B cell (primary cell): ENCODE data around the gene CDX1. TPM values are rescaled to one million over a fixed set of nuclear protein-coding genes. Genes with fewer than 3 reads are reported as not detected.

ENCODE experiments used
- ATAC-seq: fragments of 200-7000 bp; cut with Tn5 transposase; one replicate; pipeline ENCODE4 v1.10.0; 2021; ENCODE audit warnings: low read depth, mild to moderate bottlenecking, moderate number of reproducible peaks, moderate library complexity
- CTCF ChIA-PET: fragments of 350-600 bp; sonication (Branson Sonifier 250); formaldehyde crosslinking; loops from one replicate; lab custom pipeline; 2021; ENCODE audit warnings: antibody characterized with exemption, inconsistent platforms; lab: Charles Lee
- POLR2A ChIA-PET: fragments of 350-600 bp; sonication (Branson Sonifier 250); formaldehyde crosslinking; loops from one replicate; lab custom pipeline; 2021; ENCODE audit warnings: antibody characterized with exemption; lab: Charles Lee
- DNase-seq: peaks from one replicate; pipeline ENCODE4 v3.0.0; 2013
- H2AFZ ChIP-seq: 2 replicates; pipeline ENCODE4 v1.6.1; 2012; ENCODE audit warnings: mild to moderate bottlenecking, low read depth, low read length; ENCODE audit not compliant: insufficient read depth, poor library complexity, severe bottlenecking
- H3K27ac ChIP-seq, 2 donors: 1 replicate in 1 of 2; 2 replicates in 1 of 2; pipeline ENCODE4 v1.5.1; 2012 to 2013; ENCODE audit warnings: low read length in 2 of 2, mild to moderate bottlenecking in 2 of 2, moderate library complexity in 1 of 2
- H3K27me3 ChIP-seq, 4 experiments: fragments of 200-600 bp in 1 of 4; sonication (generic) in 1 of 4; replicated peaks in 1 of 4; 1 replicate in 2 of 4; 2 replicates in 2 of 4; pipeline versions ENCODE4 v1.6.1 to v1.7.0; 2013 to 2016; ENCODE audit warnings: low read length in 3 of 4, mild to moderate bottlenecking in 2 of 4, mixed read lengths in 1 of 4, moderate library complexity in 1 of 4; ENCODE audit not compliant: insufficient read depth in 4 of 4, control insufficient read depth in 3 of 4; ENCODE audit errors: control extremely low read depth in 1 of 4
- H3K36me3 ChIP-seq, 2 experiments: replicated peaks in 1 of 2; 1 replicate in 1 of 2; 2 replicates in 1 of 2; pipeline versions ENCODE4 v1.6.1 to v1.7.1; 2013; ENCODE audit warnings: low read length in 1 of 2; ENCODE audit not compliant: insufficient read depth in 2 of 2, control insufficient read depth in 1 of 2; ENCODE audit errors: control extremely low read depth in 1 of 2, extremely low read depth in 1 of 2
- H3K4me1 ChIP-seq, 2 donors: fragments of 200-600 bp in 1 of 2; sonication (generic) in 1 of 2; 1 replicate in 1 of 2; 2 replicates in 1 of 2; pipeline versions ENCODE4 v1.5.1 to v1.6.1; 2013 to 2017; ENCODE audit warnings: low read length in 2 of 2; ENCODE audit not compliant: control insufficient read depth in 2 of 2, insufficient read depth in 2 of 2
- H3K4me2 ChIP-seq: replicated peaks from 2 replicates; pipeline ENCODE3; 2012; ENCODE audit warnings: mild to moderate bottlenecking, low read depth, low read length; ENCODE audit not compliant: poor library complexity, severe bottlenecking
- H3K4me3 ChIP-seq, 5 experiments: fragments of 200-600 bp in 1 of 5; sonication (generic) in 1 of 5; 1 replicate in 3 of 5; 2 replicates in 2 of 5; pipeline versions ENCODE4 v1.5.1 to v1.7.0; 2011 to 2016; ENCODE audit warnings: low read length in 4 of 5, mild to moderate bottlenecking in 4 of 5, low read depth in 2 of 5, control low read depth in 1 of 5, moderate library complexity in 1 of 5; ENCODE audit not compliant: insufficient read depth in 1 of 5; ENCODE audit errors: control extremely low read depth in 1 of 5, extremely low read depth in 1 of 5
- H3K79me2 ChIP-seq: fragments of 200-600 bp; sonication (generic); one replicate; pipeline ENCODE4 v1.6.0; 2016; ENCODE audit warnings: low read length; ENCODE audit not compliant: control insufficient read depth, insufficient read depth
- H3K9ac ChIP-seq: fragments of 200-600 bp; sonication (generic); 2 replicates; pipeline ENCODE4 v1.6.1; 2017; ENCODE audit warnings: mild to moderate bottlenecking, low read length, moderate library complexity
- H3K9me3 ChIP-seq, 3 donors: one replicate each; pipeline versions ENCODE4 v1.6.1 to v1.7.1; 2013; ENCODE audit warnings: low read length in 2 of 3; ENCODE audit not compliant: control insufficient read depth in 2 of 3, insufficient read depth in 1 of 3; ENCODE audit errors: control extremely low read depth in 1 of 3
- H4K20me1 ChIP-seq: 2 replicates; pipeline ENCODE4 v1.6.0; 2012; ENCODE audit warnings: mild to moderate bottlenecking, low read length; ENCODE audit not compliant: insufficient read depth, control insufficient read depth, poor library complexity, severe bottlenecking
- H3K27ac Mint-ChIP-seq: one replicate; pipeline ENCODE4 v1.8.0; 2021; ENCODE audit warnings: mixed read lengths
- H3K27me3 Mint-ChIP-seq: one replicate; pipeline ENCODE4 v1.8.0; 2021; ENCODE audit warnings: mixed read lengths
- H3K4me1 Mint-ChIP-seq: one replicate; pipeline ENCODE4 v1.8.0; 2021; ENCODE audit warnings: mixed read lengths
- H3K4me3 Mint-ChIP-seq: one replicate; pipeline ENCODE4 v1.8.0; 2021; ENCODE audit warnings: mixed read lengths
- H3K9me3 Mint-ChIP-seq: one replicate; pipeline ENCODE4 v1.8.0; 2022; ENCODE audit warnings: mixed read lengths; ENCODE audit not compliant: insufficient read depth
- CTCF ChIP-seq: fragments of 200-600 bp; IDR thresholded peaks from one replicate; pipeline ENCODE4 v1.8.0; 2022; ENCODE audit warnings: antibody characterized with exemption, mild to moderate bottlenecking
- EZH2 ChIP-seq: IDR thresholded peaks from 2 replicates; pipeline ENCODE4 v1.6.1; 2012; ENCODE audit warnings: borderline replicate concordance, low read depth, mild to moderate bottlenecking, moderate library complexity, low read length; ENCODE audit not compliant: insufficient read depth, poor library complexity, severe bottlenecking
- WGBS: methylation state at CpG from one replicate; pipeline ENCODE4 v1.1.5; 2013; ENCODE audit warnings: missing lambda C conversion rate; ENCODE audit not compliant: insufficient coverage; 5-methylcytosine and 5-hydroxymethylcytosine counted together
- intact Hi-C: fragments of 100-400 bp; cut with micrococcal nuclease; formaldehyde crosslinking; loops from one replicate; pipeline ENCODE4 v1.10.0; 2022
- polyA plus RNA-seq: library from polyadenylated mRNA; depleted of rRNA; stranded (reverse); fragments of >200 nt; gene quantifications from 2 replicates; pipeline ENCODE4 v1.2.3, GENCODE V29; 2012
- total RNA-seq, 2 donors: library from RNA; stranded (reverse); fragments of 120-200 nt in 1 of 2; gene quantifications; 1 replicate in 1 of 2; 2 replicates in 1 of 2; pipeline versions ENCODE4 v1.2.3 to v1.2.4, GENCODE V29; 2013 to 2022

The CDX1 gene
- total and polyA plus RNA-seq, 2 donors (not counting 1 experiment from before 2014, with no cell fraction given) = not detected

DNA sequence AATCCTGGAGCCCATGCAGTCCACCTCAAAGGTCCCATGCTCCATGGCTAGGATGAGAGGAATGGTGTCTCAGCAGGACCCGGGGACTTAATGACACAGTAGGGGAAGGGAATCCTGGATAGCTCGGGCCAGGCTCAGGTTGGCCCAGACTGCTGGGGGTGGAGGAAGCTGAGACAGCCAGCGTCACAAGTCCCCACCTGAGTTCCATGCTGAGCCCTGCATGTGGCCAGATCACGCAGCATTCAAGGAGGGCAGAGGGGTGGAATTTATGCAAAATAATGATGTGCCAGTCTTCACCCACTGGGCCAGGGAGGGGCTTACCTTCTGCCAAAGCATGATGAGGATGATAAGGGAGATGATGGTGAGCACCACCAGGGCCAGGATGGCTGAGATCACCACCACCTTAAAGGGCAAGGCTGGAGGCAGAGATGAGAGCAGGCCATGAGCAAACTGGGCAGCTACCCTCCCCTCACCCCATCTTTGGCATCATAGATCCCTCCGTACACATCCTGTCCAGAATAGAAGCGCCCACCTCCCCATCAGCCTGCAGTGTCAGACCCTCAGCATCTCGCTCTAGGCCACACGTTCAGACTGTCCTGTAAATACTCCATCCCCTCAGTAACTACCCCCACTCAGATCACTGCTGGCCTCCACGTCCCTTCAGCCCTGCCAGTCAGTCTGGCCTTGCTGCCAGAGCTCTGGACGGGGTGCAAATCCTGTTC, 40.2 kb upstream of the CDX1 start:
- Mint-ChIP-seq H3K4me1 (no peaks in the 10 kb centered on the region), H3K9me3 (no peaks in the 10 kb centered on the region), H3K4me3 (no peak overlapping the region), H3K27me3 (no peaks in the 10 kb centered on the region), H3K27ac (no peak overlapping the region)
- no peak for ATAC-seq
- Histone ChIP-seq H4K20me1 (no peaks in the 10 kb centered on the region), H3K27me3 (no peaks in the 10 kb centered on the region), H3K4me3 (no peak overlapping the region), H3K36me3 (no peaks in the 10 kb centered on the region), H3K9ac (no peak overlapping the region), H3K79me2 (no peaks in the 10 kb centered on the region), H2AFZ (no peak overlapping the region), H3K4me2 (no peak overlapping the region), H3K27ac (no peak overlapping the region), H3K9me3 (no peaks in the 10 kb centered on the region), H3K4me1 (no peaks in the 10 kb centered on the region)
- intact Hi-C loops = no loop called here
- no peak for DNase-seq
- ChIA-PET POLR2A (no interaction called here), CTCF (interaction anchor here (1.1 to 1.8 kb wide), 2 partner anchors 92 to 225 kb away, joined by 4 to 5 read pairs; no protein-coding TSS in a partner anchor)
- no peak for TF ChIP-seq EZH2
- TF ChIP-seq CTCF = no peak
- 86% methylated on average over 10 of the region's 10 CpGs for WGBS

GRCh38 chr5:150126921-150127265, 39.7 kb upstream of the CDX1 start:
- H3K4me3 Mint-ChIP-seq = no peak overlapping the region
- TF ChIP-seq EZH2 = no peak
- no peak for DNase-seq
- ATAC-seq = no peak
- H3K9me3 Mint-ChIP-seq = no peaks in the 10 kb centered on the region
- Histone ChIP-seq H3K36me3 (no peaks in the 10 kb centered on the region), H3K27me3 (no peaks in the 10 kb centered on the region), H4K20me1 (no peaks in the 10 kb centered on the region), H3K9ac (no peak overlapping the region), H2AFZ (no peak overlapping the region), H3K4me3 (no peak overlapping the region), H3K9me3 (no peaks in the 10 kb centered on the region), H3K79me2 (no peaks in the 10 kb centered on the region), H3K4me2 (no peak overlapping the region), H3K27ac (no peak overlapping the region), H3K4me1 (no peaks in the 10 kb centered on the region)
- POLR2A ChIA-PET = no interaction called here
- CTCF ChIA-PET = interaction anchor here (1.1 to 1.8 kb wide), 2 partner anchors 91 to 224 kb away, joined by 4 to 5 read pairs; no protein-coding TSS in a partner anchor
- no peak overlapping the region for H3K27ac Mint-ChIP-seq
- 91% methylated on average over 5 of the region's 6 CpGs for WGBS
- H3K27me3 Mint-ChIP-seq = no peaks in the 10 kb centered on the region
- H3K4me1 Mint-ChIP-seq = no peaks in the 10 kb centered on the region
- intact Hi-C loops = no loop called here
